Measurements from ENCODE around the gene TBXAS1.
A peak's percentile ranks its signal among the peaks of the same experiment; 100 is the strongest.

TBXAS1 gene

GRCh38 chr7:139909379-139910050, 80.5 kb downstream of the TBXAS1 start:
- H3K4me3 ChIP-seq (ENCODE audit: low read depth, low read length), result no peak overlapping the region
- ChIA-PET POLR2A (no interaction called here), CTCF (interaction anchor here (1.1 kb wide), 1 partner anchor 95 kb away, joined by 3 read pairs; no protein-coding TSS in a partner anchor)
- no peak for TF ChIP-seq CTCF (IDR thresholded peaks at IDR 0.05; ENCODE audit: insufficient read depth, low read length, missing control alignments)
- DNase-seq (ENCODE audit: low read depth, low spot score), result peak; percentile 7

GRCh38 chr7:139913021-139913844, 84.2 kb downstream of the TBXAS1 start:
- no peak for TF ChIP-seq CTCF (IDR thresholded peaks at IDR 0.05; ENCODE audit: insufficient read depth, low read length, missing control alignments)
- ChIA-PET CTCF (interaction anchor here (1.1 to 1.5 kb wide), 4 partner anchors 13 to 311 kb away, joined by 3 to 4 read pairs (median 3); no protein-coding TSS in a partner anchor), POLR2A (no interaction called here)
- DNase-seq (ENCODE audit: low read depth, low spot score), result no peak
- H3K4me3 ChIP-seq (ENCODE audit: low read depth, low read length), result no peak overlapping the region

- no peak for TF ChIP-seq CTCF (IDR thresholded peaks at IDR 0.05; ENCODE audit: insufficient read depth, low read length, missing control alignments)
- no peak for DNase-seq (ENCODE audit: low read depth, low spot score)
- H3K4me3 ChIP-seq (ENCODE audit: low read depth, low read length), result no peak overlapping the region
- ChIA-PET POLR2A (interaction anchor here (0.6 to 1.0 kb wide), 2 partner anchors 110 to 230 kb away, joined by 4 read pairs; no protein-coding TSS in a partner anchor), CTCF (interaction anchor here (1.1 to 1.5 kb wide), 4 partner anchors 13 to 312 kb away, joined by 3 to 4 read pairs (median 3); no protein-coding TSS in a partner anchor)
Observed at GRCh38 chr7:139913845-139914135, 84.7 kb downstream of the TBXAS1 start.

- CTCF ChIA-PET, result interaction anchor here (0.6 to 2.7 kb wide), 8 partner anchors 9 to 312 kb away, joined by 3 to 11 read pairs (median 4); no protein-coding TSS in a partner anchor
Observed at GRCh38 chr7:139914306-139915267, 85.5 kb downstream of the TBXAS1 start.

GRCh38 chr7:139915268-139915863, 86.3 kb downstream of the TBXAS1 start:
- ChIA-PET CTCF (interaction anchor here (0.6 to 2.7 kb wide), 8 partner anchors 10 to 297 kb away, joined by 3 to 11 read pairs (median 3); no protein-coding TSS in a partner anchor), POLR2A (interaction anchor here (0.9 to 1.8 kb wide), 2 partner anchors 38 to 138 kb away, joined by 3 to 4 read pairs; partner anchors contain the start of gene HIPK2)
- no peak overlapping the region for H3K4me3 ChIP-seq (ENCODE audit: low read depth, low read length)
- TF ChIP-seq CTCF (IDR thresholded peaks at IDR 0.05; ENCODE audit: insufficient read depth, low read length, missing control alignments), result no peak
- no peak for DNase-seq (ENCODE audit: low read depth, low spot score)

More at GRCh38 chr7:139914306-139915267, 85.5 kb downstream of the TBXAS1 start:
- POLR2A ChIA-PET, result interaction anchor here (0.6 to 1.0 kb wide), 2 partner anchors 110 to 230 kb away, joined by 4 read pairs; no protein-coding TSS in a partner anchor
- H3K4me3 ChIP-seq (ENCODE audit: low read depth, low read length), result no peak overlapping the region
- no peak for TF ChIP-seq CTCF (IDR thresholded peaks at IDR 0.05; ENCODE audit: insufficient read depth, low read length, missing control alignments)
- DNase-seq (ENCODE audit: low read depth, low spot score), result no peak
